ENCODE results near the gene CLIC3. TPM values are rescaled to one million over a fixed set of nuclear protein-coding genes. Genes with fewer than 3 reads are reported as not detected.

Gene CLIC3
- total RNA-seq, 1 donor = 3.4 TPM

- H3K27me3 ChIP-seq (ENCODE audit: insufficient read depth, low read length) = peaks cover 16% of the 10 kb centered on the region
Measured at GRCh38 chr9:136985027-136985602, 11.3 kb downstream of the CLIC3 start.

DNA sequence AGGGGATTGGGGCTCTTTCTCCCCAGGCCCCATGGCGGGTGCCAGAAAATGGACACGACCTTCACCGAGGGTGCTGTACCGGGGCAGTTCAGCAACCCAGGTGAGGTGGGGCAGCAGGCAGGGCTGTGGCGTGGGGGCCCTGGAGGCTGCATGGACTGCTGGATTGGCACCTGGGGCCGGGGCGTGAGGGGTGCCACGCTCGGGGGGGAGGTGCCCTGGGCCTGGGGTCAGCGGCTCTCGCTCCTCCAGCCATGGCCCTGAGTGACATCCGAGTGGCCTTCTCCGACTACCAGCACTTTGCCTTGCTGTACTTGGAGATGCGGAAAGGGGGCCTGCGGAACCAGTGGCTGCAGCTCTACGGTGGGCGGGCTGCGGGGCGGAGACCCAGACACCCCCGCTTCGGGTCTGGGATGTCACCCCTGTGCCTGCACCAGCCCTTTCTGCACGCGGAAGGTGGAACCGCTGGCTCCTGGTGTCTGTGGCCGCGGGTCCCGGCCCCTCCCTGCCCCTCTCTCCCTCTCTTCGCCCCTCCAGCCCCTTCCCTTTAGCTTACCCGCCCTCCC lies 11.8 kb downstream of the CLIC3 start:
- no peaks in the 10 kb centered on the region for H3K9me3 ChIP-seq (ENCODE audit: low read depth, low read length)
- H3K4me3 ChIP-seq (ENCODE audit: low read length) = no peak overlapping the region
- peaks cover 16% of the 10 kb centered on the region for H3K27me3 ChIP-seq (ENCODE audit: insufficient read depth, low read length)
- no peaks in the 10 kb centered on the region for H3K4me1 ChIP-seq (ENCODE audit: insufficient read depth, low read length)

More at GRCh38 chr9:136985027-136985602, 11.3 kb downstream of the CLIC3 start:
- H3K9me3 ChIP-seq (ENCODE audit: low read depth, low read length) = no peaks in the 10 kb centered on the region
- no peaks in the 10 kb centered on the region for H3K4me1 ChIP-seq (ENCODE audit: insufficient read depth, low read length)
- H3K4me3 ChIP-seq (ENCODE audit: low read length) = no peak overlapping the region

- no peaks in the 10 kb centered on the region for H3K4me1 ChIP-seq (ENCODE audit: insufficient read depth, low read length)
Measured at GRCh38 chr9:136983656-136984314, 12.6 kb downstream of the CLIC3 start.

DNA sequence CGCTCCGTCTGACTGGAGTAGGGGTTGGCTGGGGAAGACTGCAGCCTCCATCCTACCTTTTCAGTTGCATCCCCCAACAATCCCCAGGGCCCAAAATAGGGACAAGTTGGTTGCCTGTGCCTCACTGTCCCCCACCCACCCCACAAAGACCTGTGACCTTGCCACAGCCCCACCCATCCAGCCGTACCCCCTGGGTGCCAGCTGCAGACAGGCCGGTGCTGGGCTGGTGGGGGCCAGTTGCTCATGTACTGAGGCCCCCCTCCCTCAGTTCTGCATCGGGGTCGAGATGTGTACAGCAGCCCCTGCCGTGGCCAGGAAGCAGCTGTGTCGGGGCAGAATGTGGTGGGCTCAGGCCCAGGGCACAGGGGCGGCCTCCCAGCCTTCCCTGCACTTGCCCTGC lies 13.2 kb downstream of the CLIC3 start:
- no peaks in the 10 kb centered on the region for H3K9me3 ChIP-seq (ENCODE audit: low read depth, low read length)
- H3K27me3 ChIP-seq (ENCODE audit: insufficient read depth, low read length) = peaks cover 16% of the 10 kb centered on the region
- H3K4me1 ChIP-seq (ENCODE audit: insufficient read depth, low read length) = peaks cover under 1% of the 10 kb centered on the region
- H3K4me3 ChIP-seq (ENCODE audit: low read length) = no peak overlapping the region

More at GRCh38 chr9:136983656-136984314, 12.6 kb downstream of the CLIC3 start:
- Histone ChIP-seq H3K27me3 (ENCODE audit: insufficient read depth, low read length) (peaks cover 16% of the 10 kb centered on the region), H3K4me3 (ENCODE audit: low read length) (no peak overlapping the region), H3K9me3 (ENCODE audit: low read depth, low read length) (no peaks in the 10 kb centered on the region)

GRCh38 chr9:136982232-136983051 lies 13.9 kb downstream of the CLIC3 start, which contains the start of gene LCNL1:
Gene LCNL1 (plus strand): TSS chr9:136982993. CDS start chr9:136983587, 594 bp downstream.
- Histone ChIP-seq H3K27me3 (ENCODE audit: insufficient read depth, low read length) (peaks cover 16% of the 10 kb centered on the region), H3K9me3 (ENCODE audit: low read depth, low read length) (no peaks in the 10 kb centered on the region), H3K4me1 (ENCODE audit: insufficient read depth, low read length) (peaks cover 8% of the 10 kb centered on the region), H3K4me3 (ENCODE audit: low read length) (no peak within 1 kb of the TSS)

DNA sequence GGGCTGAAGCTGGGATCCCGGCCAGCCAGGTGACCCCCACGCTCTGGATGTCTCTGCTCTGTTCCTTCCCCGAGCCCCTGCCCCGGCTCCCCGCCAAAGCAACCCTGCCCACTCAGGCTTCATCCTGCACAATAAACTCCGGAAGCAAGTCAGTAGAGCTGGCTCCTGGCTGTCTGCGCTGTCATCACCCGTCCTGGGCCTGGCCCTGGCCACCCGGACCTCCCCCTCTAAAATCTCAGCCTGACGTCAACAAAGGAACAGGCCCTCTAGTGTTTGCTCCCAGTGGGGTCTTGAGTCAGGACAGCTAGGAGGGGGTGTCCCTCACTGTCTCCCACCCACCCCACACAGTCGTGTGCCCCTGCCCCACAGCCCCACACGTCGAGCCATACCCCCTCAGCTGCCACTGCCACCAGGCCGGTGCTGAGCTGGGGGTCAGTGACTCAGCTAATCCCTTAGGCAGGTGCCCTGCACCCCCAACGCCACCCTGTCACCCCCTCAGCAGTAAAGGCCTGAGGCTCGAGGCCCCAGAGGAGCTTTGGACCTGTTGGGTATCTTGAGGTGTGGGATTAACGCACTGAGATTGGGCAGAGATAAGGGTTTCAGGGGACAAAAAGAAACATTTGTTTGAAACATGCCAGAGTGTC lies 14.7 kb downstream of the CLIC3 start:
- no peaks in the 10 kb centered on the region for H3K9me3 ChIP-seq (ENCODE audit: low read depth, low read length)
- no peak overlapping the region for H3K4me3 ChIP-seq (ENCODE audit: low read length)
- H3K4me1 ChIP-seq (ENCODE audit: insufficient read depth, low read length) = peaks cover 9% of the 10 kb centered on the region
- peaks cover 16% of the 10 kb centered on the region for H3K27me3 ChIP-seq (ENCODE audit: insufficient read depth, low read length)

GRCh38 chr9:136980669-136981478 lies 15.5 kb downstream of the CLIC3 start:
- H3K27me3 ChIP-seq (ENCODE audit: insufficient read depth, low read length) = peaks cover 14% of the 10 kb centered on the region
- peaks cover 13% of the 10 kb centered on the region for H3K4me1 ChIP-seq (ENCODE audit: insufficient read depth, low read length)
- H3K4me3 ChIP-seq (ENCODE audit: low read length) = no peak overlapping the region
- no peaks in the 10 kb centered on the region for H3K9me3 ChIP-seq (ENCODE audit: low read depth, low read length)

- H3K4me3 ChIP-seq (ENCODE audit: low read length) = no peak overlapping the region
- H3K4me1 ChIP-seq (ENCODE audit: insufficient read depth, low read length) = peaks cover 22% of the 10 kb centered on the region
- H3K27me3 ChIP-seq (ENCODE audit: insufficient read depth, low read length) = peaks cover 12% of the 10 kb centered on the region
- H3K9me3 ChIP-seq (ENCODE audit: low read depth, low read length) = no peaks in the 10 kb centered on the region
Measured at GRCh38 chr9:136979769-136980587, 16.4 kb downstream of the CLIC3 start.

- Histone ChIP-seq H3K4me3 (ENCODE audit: low read length) (no peak overlapping the region), H3K27me3 (ENCODE audit: insufficient read depth, low read length) (peaks cover 5% of the 10 kb centered on the region), H3K4me1 (ENCODE audit: insufficient read depth, low read length) (peaks cover 31% of the 10 kb centered on the region), H3K9me3 (ENCODE audit: low read depth, low read length) (no peaks in the 10 kb centered on the region)
Measured at GRCh38 chr9:136978865-136979544, 17.4 kb downstream of the CLIC3 start.

DNA sequence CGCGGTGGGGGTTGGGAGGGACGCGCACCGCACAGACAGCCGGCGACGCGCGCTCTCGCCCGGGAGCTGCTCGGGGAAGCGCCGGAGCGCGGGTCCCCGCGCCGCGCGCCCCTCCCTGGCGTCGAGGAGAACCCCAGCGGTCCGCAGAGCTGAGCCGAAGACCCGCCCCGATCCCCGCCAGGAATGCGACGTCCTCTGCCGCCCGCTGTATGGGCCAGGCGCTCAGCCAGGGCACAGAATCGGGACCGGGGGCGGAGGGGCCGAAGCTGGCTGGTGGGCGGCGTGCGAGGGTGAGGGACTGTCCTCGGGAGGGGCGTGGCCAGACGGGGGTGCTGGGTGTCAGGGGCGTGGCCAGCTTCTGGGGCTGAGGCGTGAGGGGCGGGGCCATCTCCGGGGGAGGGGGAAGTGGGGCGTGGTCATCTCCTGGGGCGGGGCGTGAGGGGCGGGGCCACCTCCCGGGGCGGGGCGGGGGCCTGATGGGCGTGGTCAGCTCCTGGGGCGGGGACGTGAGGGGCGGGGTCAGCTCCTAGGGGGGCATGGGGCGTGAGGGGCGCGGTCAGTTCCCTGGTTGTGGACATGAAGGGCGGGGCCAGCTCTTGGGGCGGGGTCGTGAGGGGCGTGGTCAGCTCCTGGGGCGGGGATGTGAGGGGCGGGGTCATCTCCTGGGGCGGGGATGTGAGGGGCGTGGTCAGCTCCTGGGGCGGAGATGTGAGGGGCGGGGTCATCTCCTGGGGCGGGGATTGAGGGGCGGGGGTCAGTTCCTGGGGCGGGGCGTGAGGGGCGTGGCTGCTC lies 18.1 kb downstream of the CLIC3 start:
- peaks cover 35% of the 10 kb centered on the region for H3K4me1 ChIP-seq (ENCODE audit: insufficient read depth, low read length)
- H3K27me3 ChIP-seq (ENCODE audit: insufficient read depth, low read length) = no peaks in the 10 kb centered on the region
- H3K4me3 ChIP-seq (ENCODE audit: low read length) = peak overlapping the region; percentile 12
- no peaks in the 10 kb centered on the region for H3K9me3 ChIP-seq (ENCODE audit: low read depth, low read length)

DNA sequence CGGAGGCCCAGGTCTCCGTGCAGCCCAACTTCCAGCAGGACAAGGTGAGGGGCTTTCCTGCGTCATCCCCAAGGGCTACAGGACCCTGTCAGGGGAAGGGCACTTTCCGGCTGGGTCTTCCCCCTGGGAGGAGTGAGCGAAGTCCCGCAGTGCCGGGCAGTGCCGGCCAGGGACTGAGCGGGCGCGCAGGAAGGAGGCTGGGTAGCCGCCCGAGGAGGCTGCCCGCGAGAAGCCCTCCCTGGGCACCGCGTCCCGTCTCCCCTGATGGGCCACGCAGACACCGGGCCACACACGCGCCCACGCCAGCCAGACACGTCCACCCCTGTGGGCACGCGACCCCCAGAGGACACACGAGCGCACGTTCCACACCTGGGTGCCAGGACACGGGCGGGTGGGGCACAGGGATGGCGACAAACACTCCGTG lies 18.7 kb downstream of the CLIC3 start:
- Histone ChIP-seq H3K4me1 (ENCODE audit: insufficient read depth, low read length) (peaks cover 35% of the 10 kb centered on the region), H3K27me3 (ENCODE audit: insufficient read depth, low read length) (no peaks in the 10 kb centered on the region), H3K9me3 (ENCODE audit: low read depth, low read length) (no peaks in the 10 kb centered on the region), H3K4me3 (ENCODE audit: low read length) (peak overlapping the region; percentile 12)

GRCh38 chr9:136977223-136977622 lies 19.1 kb downstream of the CLIC3 start, which contains the start of gene PTGDS:
Gene PTGDS (plus strand): TSS chr9:136977504. CDS start chr9:136977579, 75 bp downstream.
- Histone ChIP-seq H3K27me3 (ENCODE audit: insufficient read depth, low read length) (no peaks in the 10 kb centered on the region), H3K4me3 (ENCODE audit: low read length) (peak within 1 kb of the TSS; percentile 12), H3K9me3 (ENCODE audit: low read depth, low read length) (no peaks in the 10 kb centered on the region), H3K4me1 (ENCODE audit: insufficient read depth, low read length) (peaks cover 35% of the 10 kb centered on the region)
